Activated B cell treated with CpG ODN at 0.5 μM for 24 hours (primary cell): ENCODE data around the gene GNL2. TPM values are rescaled to one million over a fixed set of nuclear protein-coding genes. Genes with fewer than 3 reads are reported as not detected.

ENCODE experiments used
- ATAC-seq: fragments of 200-7000 bp; cut with Tn5 transposase; one replicate; pipeline ENCODE4 v1.10.0; 2021; ENCODE audit warnings: low read depth, mild to moderate bottlenecking, moderate library complexity
- CTCF ChIA-PET: fragments of 350-600 bp; sonication (Branson Sonifier 250); formaldehyde crosslinking; loops from one replicate; lab custom pipeline; 2021; ENCODE audit warnings: antibody characterized with exemption; lab: Charles Lee
- POLR2A ChIA-PET: fragments of 350-600 bp; sonication (Branson Sonifier 250); formaldehyde crosslinking; loops from one replicate; lab custom pipeline; 2021; ENCODE audit warnings: antibody characterized with exemption; lab: Charles Lee
- DNase-seq: peaks from one replicate; pipeline ENCODE4 v3.0.0; 2022
- H3K27ac Mint-ChIP-seq: one replicate; pipeline ENCODE4 v1.8.0; 2020; ENCODE audit warnings: mixed read lengths
- H3K27me3 Mint-ChIP-seq: one replicate; pipeline ENCODE4 v1.8.0; 2021; ENCODE audit warnings: mixed read lengths
- H3K36me3 Mint-ChIP-seq: one replicate; pipeline ENCODE4 v1.8.0; 2021; ENCODE audit warnings: low read depth, mixed read lengths
- H3K4me1 Mint-ChIP-seq: one replicate; pipeline ENCODE4 v1.8.0; 2021; ENCODE audit warnings: mixed read lengths
- H3K4me3 Mint-ChIP-seq: one replicate; pipeline ENCODE4 v1.8.0; 2020; ENCODE audit warnings: mild to moderate bottlenecking, mixed read lengths
- H3K9me3 Mint-ChIP-seq: one replicate; pipeline ENCODE4 v1.8.0; 2020; ENCODE audit warnings: mixed read lengths
- CTCF ChIP-seq: fragments of 200-600 bp; IDR thresholded peaks from one replicate; pipeline ENCODE4 v1.8.0; 2022; ENCODE audit warnings: antibody characterized with exemption, mild to moderate bottlenecking
- intact Hi-C: fragments of 100-400 bp; cut with micrococcal nuclease; formaldehyde crosslinking; loops from one replicate; pipeline ENCODE4 v1.15.1; 2024
- total RNA-seq: library from RNA; stranded (reverse); gene quantifications from 2 replicates; pipeline ENCODE4 v1.2.3, GENCODE V29; 2022

Gene GNL2
- total RNA-seq, 1 donor from 2014 or later: 68.0 TPM

- no peak for DNase-seq
- Mint-ChIP-seq H3K36me3 (no peaks in the 10 kb centered on the region), H3K27me3 (peaks cover 37% of the 10 kb centered on the region), H3K27ac (no peak overlapping the region), H3K4me1 (no peaks in the 10 kb centered on the region), H3K9me3 (no peaks in the 10 kb centered on the region), H3K4me3 (no peak overlapping the region)
- ATAC-seq: no peak
- TF ChIP-seq CTCF: no peak
- ChIA-PET CTCF (no interaction called here), POLR2A (no interaction called here)
- intact Hi-C loops: no loop called here
Observed at GRCh38 chr1:37621326-37621870, 25.7 kb upstream of the GNL2 start.

GRCh38 chr1:37620707-37621106 lies 25.0 kb upstream of the GNL2 start:
- Mint-ChIP-seq H3K36me3 (no peaks in the 10 kb centered on the region), H3K27me3 (peaks cover 39% of the 10 kb centered on the region), H3K27ac (no peak overlapping the region), H3K9me3 (no peaks in the 10 kb centered on the region), H3K4me1 (no peaks in the 10 kb centered on the region), H3K4me3 (no peak overlapping the region)
- DNase-seq (no peak), ATAC-seq (no peak)
- ChIA-PET POLR2A (no interaction called here), CTCF (no interaction called here)
- intact Hi-C loops: no loop called here
- no peak for TF ChIP-seq CTCF

GRCh38 chr1:37616330-37616729 lies 20.6 kb upstream of the GNL2 start:
- H3K9me3 Mint-ChIP-seq: no peaks in the 10 kb centered on the region
- H3K36me3 Mint-ChIP-seq: no peaks in the 10 kb centered on the region
- peaks cover 41% of the 10 kb centered on the region for H3K27me3 Mint-ChIP-seq
- no peak for ATAC-seq
- TF ChIP-seq CTCF: no peak
- intact Hi-C loops: no loop called here
- CTCF ChIA-PET: interaction anchor here (1.4 to 1.6 kb wide), 2 partner anchors 13 to 129 kb away, joined by 3 to 4 read pairs; no protein-coding TSS in a partner anchor
- no peak overlapping the region for H3K4me3 Mint-ChIP-seq
- no peak overlapping the region for H3K27ac Mint-ChIP-seq
- DNase-seq: no peak
- POLR2A ChIA-PET: no interaction called here
- H3K4me1 Mint-ChIP-seq: no peaks in the 10 kb centered on the region

GRCh38 chr1:37614105-37614504 lies 18.4 kb upstream of the GNL2 start:
- POLR2A ChIA-PET: no interaction called here
- Mint-ChIP-seq H3K4me1 (no peaks in the 10 kb centered on the region), H3K27ac (no peak overlapping the region), H3K9me3 (no peaks in the 10 kb centered on the region), H3K27me3 (peaks cover 35% of the 10 kb centered on the region), H3K36me3 (no peaks in the 10 kb centered on the region), H3K4me3 (no peak overlapping the region)
- CTCF ChIA-PET: no interaction called here
- intact Hi-C loops: no loop called here
- TF ChIP-seq CTCF: no peak
- DNase-seq (no peak), ATAC-seq (no peak)

- no peak for ATAC-seq
- ChIA-PET POLR2A (no interaction called here), CTCF (interaction anchor here (0.8 kb wide), 1 partner anchor 9 kb away, joined by 3 read pairs; no protein-coding TSS in a partner anchor)
- Mint-ChIP-seq H3K4me1 (no peaks in the 10 kb centered on the region), H3K4me3 (no peak overlapping the region), H3K36me3 (no peaks in the 10 kb centered on the region), H3K27ac (no peak overlapping the region), H3K9me3 (no peaks in the 10 kb centered on the region), H3K27me3 (peaks cover 24% of the 10 kb centered on the region)
- intact Hi-C loops: no loop called here
- no peak for DNase-seq
- TF ChIP-seq CTCF: no peak
Observed at GRCh38 chr1:37612186-37612585, 16.4 kb upstream of the GNL2 start.
